Measurements from ENCODE around the gene STAC3. TPM values are rescaled to one million over a fixed set of nuclear protein-coding genes. Genes with fewer than 3 reads are reported as not detected.

The STAC3 gene
- total and polyA plus RNA-seq, 2 donors (not counting 1 experiment from before 2014, with no cell fraction given): 0.33 TPM

GRCh38 chr12:57224278-57224972 is 26.6 kb downstream of the STAC3 start:
- H3K4me2 ChIP-seq (ENCODE audit: extremely low read depth, insufficient read depth, low read length): no peak overlapping the region
- no peak for DNase-seq (ENCODE audit: low read depth in 2 of 2)
- H3K4me1 ChIP-seq (ENCODE audit: control insufficient read depth, extremely low read depth, insufficient read depth, low read length): peaks cover 11% of the 10 kb centered on the region
- peak; percentile 9 for TF ChIP-seq EZH2 (IDR thresholded peaks at IDR 0.05; ENCODE audit: low read length, missing control alignments)
- TF ChIP-seq CTCF (conservative IDR thresholded peaks at IDR 0.05 in 1 of 2, IDR thresholded peaks at IDR 0.05 in 1 of 2; ENCODE audit: low read depth in 1 of 2, low read length in 2 of 2): no peak
- no peaks in the 10 kb centered on the region for H4K20me1 ChIP-seq (ENCODE audit: control insufficient read depth, extremely low read depth, insufficient read depth, low read length)
- no peak overlapping the region for H3K4me3 ChIP-seq (replicated peaks in 1 of 4; ENCODE audit: control extremely low read depth in 1 of 4, insufficient read depth in 1 of 4, low read depth in 3 of 4, low read length in 4 of 4)
- no peaks in the 10 kb centered on the region for H3K36me3 ChIP-seq (ENCODE audit: control insufficient read depth, insufficient read depth, low read length)
- H3K9ac ChIP-seq (ENCODE audit: insufficient read depth, low read length): no peak overlapping the region
- no peak overlapping the region for H2AFZ ChIP-seq (ENCODE audit: low read length)
- H3K27ac ChIP-seq (ENCODE audit: insufficient read depth, low read length): no peak overlapping the region
- H3K79me2 ChIP-seq (ENCODE audit: control insufficient read depth, insufficient read depth, low read length): no peaks in the 10 kb centered on the region
- H3K27me3 ChIP-seq (ENCODE audit: control insufficient read depth, insufficient read depth, low read length): peaks cover 23% of the 10 kb centered on the region
- H3K9me3 ChIP-seq (ENCODE audit: control insufficient read depth, insufficient read depth, low read depth, low read length): no peaks in the 10 kb centered on the region

- H3K27me3 ChIP-seq (ENCODE audit: control insufficient read depth, insufficient read depth, low read length): peaks cover 29% of the 10 kb centered on the region
- DNase-seq (ENCODE audit: low read depth in 2 of 2): no peak
- no peaks in the 10 kb centered on the region for H3K79me2 ChIP-seq (ENCODE audit: control insufficient read depth, insufficient read depth, low read length)
- H3K4me2 ChIP-seq (ENCODE audit: extremely low read depth, insufficient read depth, low read length): no peak overlapping the region
- TF ChIP-seq EZH2 (IDR thresholded peaks at IDR 0.05; ENCODE audit: low read length, missing control alignments) (no peak), CTCF (conservative IDR thresholded peaks at IDR 0.05 in 1 of 2, IDR thresholded peaks at IDR 0.05 in 1 of 2; ENCODE audit: low read depth in 1 of 2, low read length in 2 of 2) (no peak)
- no peaks in the 10 kb centered on the region for H3K9me3 ChIP-seq (ENCODE audit: control insufficient read depth, insufficient read depth, low read depth, low read length)
- peaks cover 7% of the 10 kb centered on the region for H3K4me1 ChIP-seq (ENCODE audit: control insufficient read depth, extremely low read depth, insufficient read depth, low read length)
- H3K4me3 ChIP-seq (replicated peaks in 1 of 4; ENCODE audit: control extremely low read depth in 1 of 4, insufficient read depth in 1 of 4, low read depth in 3 of 4, low read length in 4 of 4): no peak overlapping the region
- no peak overlapping the region for H3K27ac ChIP-seq (ENCODE audit: insufficient read depth, low read length)
- H3K36me3 ChIP-seq (ENCODE audit: control insufficient read depth, insufficient read depth, low read length): no peaks in the 10 kb centered on the region
- H4K20me1 ChIP-seq (ENCODE audit: control insufficient read depth, extremely low read depth, insufficient read depth, low read length): no peaks in the 10 kb centered on the region
- no peak overlapping the region for H2AFZ ChIP-seq (ENCODE audit: low read length)
- H3K9ac ChIP-seq (ENCODE audit: insufficient read depth, low read length): no peak overlapping the region
Measured at GRCh38 chr12:57223191-57224165, 27.5 kb downstream of the STAC3 start.
